Activated CD8-positive, alpha-beta T cell treated with anti-CD3 and anti-CD28 coated beads for 36 hours (primary cell): ENCODE measurements around the gene SGK1. TPM values are rescaled to one million over a fixed set of nuclear protein-coding genes. Genes with fewer than 3 reads are reported as not detected.

Experiments
- ATAC-seq: fragments of 200-7000 bp; cut with Tn5 transposase; one replicate; pipeline ENCODE4 v1.10.0; 2021; ENCODE audit warnings: mild to moderate bottlenecking, moderate library complexity
- CTCF ChIA-PET: fragments of 350-600 bp; sonication (Branson Sonifier 250); formaldehyde crosslinking; loops from one replicate; lab custom pipeline; 2021; ENCODE audit warnings: antibody characterized with exemption; lab: Charles Lee
- POLR2A ChIA-PET: fragments of 350-600 bp; sonication (Branson Sonifier 250); formaldehyde crosslinking; loops from one replicate; lab custom pipeline; 2021; ENCODE audit warnings: antibody characterized with exemption; lab: Charles Lee
- DNase-seq: peaks from one replicate; pipeline ENCODE4 v3.0.0-alpha.2; 2020
- H3K27ac Mint-ChIP-seq: one replicate; pipeline ENCODE4 v1.8.0; 2021; ENCODE audit warnings: mild to moderate bottlenecking, mixed read lengths
- H3K27me3 Mint-ChIP-seq: one replicate; pipeline ENCODE4 v1.8.0; 2021; ENCODE audit warnings: mixed read lengths
- H3K36me3 Mint-ChIP-seq: one replicate; pipeline ENCODE4 v1.8.0; 2021; ENCODE audit warnings: low read depth, mixed read lengths
- H3K4me1 Mint-ChIP-seq: one replicate; pipeline ENCODE4 v1.8.0; 2021; ENCODE audit warnings: low read depth, mixed read lengths
- H3K4me3 Mint-ChIP-seq: one replicate; pipeline ENCODE4 v1.8.0; 2021; ENCODE audit warnings: mild to moderate bottlenecking, moderate library complexity, mixed read lengths
- H3K9me3 Mint-ChIP-seq: one replicate; pipeline ENCODE4 v1.8.0; 2021; ENCODE audit warnings: mixed read lengths
- intact Hi-C: fragments of 100-400 bp; cut with micrococcal nuclease; formaldehyde crosslinking; loops from one replicate; pipeline ENCODE4 v1.10.0; 2022
- total RNA-seq, 2 experiments: library from RNA; stranded (reverse); gene quantifications; one replicate each; pipeline ENCODE4 v1.2.3, GENCODE V29; 2021
- TF ChIP-seq, protein P1 (sequence below): fragments of 200-600 bp; IDR thresholded peaks from one replicate; pipeline ENCODE4 v1.8.0; 2022; ENCODE audit warnings: antibody characterized with exemption, mild to moderate bottlenecking

The SGK1 gene
- total RNA-seq, 2 experiments from 2014 or later: 46.4 to 53.4 TPM

DNA sequence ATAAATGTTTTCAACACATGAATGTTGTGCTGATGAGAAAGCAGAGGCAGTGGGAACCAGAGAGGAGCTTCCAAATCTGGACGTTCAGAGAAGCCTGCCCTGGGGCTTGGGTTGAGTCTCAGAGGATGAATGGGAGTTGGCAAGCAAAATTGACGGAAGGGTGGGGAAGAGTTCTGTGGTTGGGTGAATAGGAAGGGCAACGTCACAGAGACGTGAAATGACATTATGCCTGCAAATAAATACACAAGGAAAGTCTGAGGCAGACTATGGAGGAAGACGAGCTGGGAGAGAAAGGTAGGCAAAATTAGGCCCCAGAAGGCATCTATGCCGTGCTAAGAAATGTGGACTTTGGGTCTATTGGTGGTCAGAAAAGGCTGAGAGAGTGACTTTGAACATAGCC is 25.2 kb upstream of the SGK1 start:
- intact Hi-C loops: no loop called here
- POLR2A ChIA-PET: no interaction called here
- Mint-ChIP-seq H3K27me3 (no peaks in the 10 kb centered on the region), H3K4me3 (no peak overlapping the region), H3K4me1 (peaks cover 7% of the 10 kb centered on the region), H3K27ac (no peak overlapping the region), H3K9me3 (no peaks in the 10 kb centered on the region), H3K36me3 (no peaks in the 10 kb centered on the region)
- TF ChIP-seq, protein P1, sequence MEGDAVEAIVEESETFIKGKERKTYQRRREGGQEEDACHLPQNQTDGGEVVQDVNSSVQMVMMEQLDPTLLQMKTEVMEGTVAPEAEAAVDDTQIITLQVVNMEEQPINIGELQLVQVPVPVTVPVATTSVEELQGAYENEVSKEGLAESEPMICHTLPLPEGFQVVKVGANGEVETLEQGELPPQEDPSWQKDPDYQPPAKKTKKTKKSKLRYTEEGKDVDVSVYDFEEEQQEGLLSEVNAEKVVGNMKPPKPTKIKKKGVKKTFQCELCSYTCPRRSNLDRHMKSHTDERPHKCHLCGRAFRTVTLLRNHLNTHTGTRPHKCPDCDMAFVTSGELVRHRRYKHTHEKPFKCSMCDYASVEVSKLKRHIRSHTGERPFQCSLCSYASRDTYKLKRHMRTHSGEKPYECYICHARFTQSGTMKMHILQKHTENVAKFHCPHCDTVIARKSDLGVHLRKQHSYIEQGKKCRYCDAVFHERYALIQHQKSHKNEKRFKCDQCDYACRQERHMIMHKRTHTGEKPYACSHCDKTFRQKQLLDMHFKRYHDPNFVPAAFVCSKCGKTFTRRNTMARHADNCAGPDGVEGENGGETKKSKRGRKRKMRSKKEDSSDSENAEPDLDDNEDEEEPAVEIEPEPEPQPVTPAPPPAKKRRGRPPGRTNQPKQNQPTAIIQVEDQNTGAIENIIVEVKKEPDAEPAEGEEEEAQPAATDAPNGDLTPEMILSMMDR: no peak
- CTCF ChIA-PET: no interaction called here
- DNase-seq (no peak), ATAC-seq (no peak)

DNA sequence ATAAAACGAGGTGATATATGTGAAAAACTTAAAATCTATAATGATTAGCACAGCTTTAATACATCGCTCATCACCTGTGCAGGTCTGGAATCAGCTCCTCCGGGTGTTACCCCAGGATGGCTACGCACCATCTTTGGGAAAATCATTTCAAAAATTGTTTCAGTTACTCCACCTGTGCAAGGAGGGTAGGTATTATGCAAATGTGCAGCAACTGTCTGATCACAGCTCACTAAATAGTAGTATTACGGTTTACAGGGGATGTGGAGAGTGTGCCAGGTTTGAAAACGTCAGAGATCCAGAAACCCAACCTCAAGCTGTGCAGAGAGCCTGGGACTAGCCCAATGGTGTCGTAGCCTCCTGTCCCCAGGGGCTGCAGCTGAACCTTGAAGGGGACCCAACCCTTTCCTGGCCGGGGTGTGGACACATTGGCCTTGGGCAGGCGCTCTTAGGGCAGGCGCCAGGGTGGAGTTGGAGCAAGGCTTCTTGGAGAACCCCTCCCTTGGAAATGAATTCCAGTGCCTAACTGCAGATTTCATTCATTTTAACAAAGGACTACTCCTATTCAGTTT is 24.2 kb upstream of the SGK1 start:
- TF ChIP-seq, protein P1: no peak
- CTCF ChIA-PET: interaction anchor here (1.9 kb wide), 1 partner anchor 10 kb away, joined by 4 read pairs; no protein-coding TSS in a partner anchor
- no peaks in the 10 kb centered on the region for H3K36me3 Mint-ChIP-seq
- H3K27me3 Mint-ChIP-seq: no peaks in the 10 kb centered on the region
- no peak overlapping the region for H3K27ac Mint-ChIP-seq
- no peak overlapping the region for H3K4me3 Mint-ChIP-seq
- ATAC-seq: no peak
- H3K4me1 Mint-ChIP-seq: peaks cover 10% of the 10 kb centered on the region
- no peaks in the 10 kb centered on the region for H3K9me3 Mint-ChIP-seq
- POLR2A ChIA-PET: interaction anchor here (0.8 kb wide), 1 partner anchor 65 kb away, joined by 3 read pairs; no protein-coding TSS in a partner anchor
- DNase-seq: no peak
- intact Hi-C loops: no loop called here

DNA sequence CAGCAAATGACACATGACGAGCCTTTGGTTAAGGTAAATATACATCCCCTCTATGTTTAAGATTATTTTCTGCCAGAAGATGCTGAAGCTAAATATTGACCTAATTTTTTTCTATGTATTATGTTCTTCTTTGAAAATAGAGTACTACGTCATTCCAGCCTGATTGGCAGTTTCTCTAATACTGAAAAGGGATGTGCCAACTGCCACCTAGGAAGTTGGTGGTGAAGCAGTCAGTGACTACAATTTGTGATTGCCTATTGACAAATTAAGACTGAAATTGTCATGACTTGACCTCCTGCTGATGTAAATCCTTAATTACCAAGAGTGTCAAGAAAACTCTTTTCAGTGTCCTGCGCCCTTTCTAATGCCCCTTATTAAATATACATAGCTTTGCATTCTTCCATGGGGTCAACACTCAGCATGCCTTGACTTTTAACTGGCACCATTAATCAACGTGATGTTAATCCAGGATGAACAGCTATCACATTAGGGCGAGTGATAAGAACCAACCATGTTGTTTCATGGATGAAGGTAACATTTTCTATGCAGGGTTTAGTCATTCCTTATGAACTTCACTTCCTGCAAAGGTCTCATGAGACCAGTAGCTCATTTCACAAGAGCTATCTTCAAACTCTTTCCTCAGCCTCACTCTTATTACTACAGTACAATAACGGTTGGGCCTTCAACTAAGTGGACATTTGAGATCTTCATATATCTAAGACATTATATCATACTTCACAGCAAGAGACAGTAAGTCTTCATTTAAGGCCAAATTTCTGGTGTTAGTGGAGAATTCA is 22.5 kb upstream of the SGK1 start:
- ATAC-seq (no peak), DNase-seq (no peak)
- Mint-ChIP-seq H3K4me1 (peaks cover 2% of the 10 kb centered on the region), H3K9me3 (no peaks in the 10 kb centered on the region), H3K36me3 (no peaks in the 10 kb centered on the region), H3K27ac (no peak overlapping the region), H3K27me3 (no peaks in the 10 kb centered on the region), H3K4me3 (no peak overlapping the region)
- ChIA-PET POLR2A (interaction anchor here (0.8 kb wide), 1 partner anchor 253 kb away, joined by 3 read pairs; no protein-coding TSS in a partner anchor), CTCF (interaction anchor here (1.9 kb wide), 1 partner anchor 12 kb away, joined by 4 read pairs; no protein-coding TSS in a partner anchor)
- intact Hi-C loops: no loop called here
- TF ChIP-seq, protein P1: no peak

DNA sequence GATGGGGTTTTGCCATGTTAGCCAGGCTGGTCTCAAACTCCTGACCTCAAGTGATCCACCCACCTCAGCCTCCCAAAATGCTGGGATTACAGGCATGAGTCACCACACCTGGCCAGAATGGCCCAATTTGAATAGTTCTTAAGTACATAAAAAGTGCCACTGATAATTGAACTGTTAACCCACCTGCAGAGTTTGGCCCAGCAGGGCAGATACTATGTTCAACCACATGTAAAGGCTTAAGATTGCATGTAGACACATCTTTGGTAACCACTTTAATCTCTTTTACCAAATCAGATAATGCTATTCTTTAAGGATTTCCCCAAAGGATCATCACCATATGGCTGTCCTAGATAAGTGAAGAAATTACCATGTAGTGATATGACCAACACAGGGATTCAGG is 21.3 kb upstream of the SGK1 start:
- Mint-ChIP-seq H3K36me3 (no peaks in the 10 kb centered on the region), H3K4me3 (no peak overlapping the region), H3K27me3 (no peaks in the 10 kb centered on the region), H3K9me3 (no peaks in the 10 kb centered on the region), H3K27ac (no peak overlapping the region), H3K4me1 (peaks cover 2% of the 10 kb centered on the region)
- intact Hi-C loops: no loop called here
- ChIA-PET POLR2A (no interaction called here), CTCF (no interaction called here)
- ATAC-seq (no peak), DNase-seq (no peak)
- TF ChIP-seq, protein P1: no peak

DNA sequence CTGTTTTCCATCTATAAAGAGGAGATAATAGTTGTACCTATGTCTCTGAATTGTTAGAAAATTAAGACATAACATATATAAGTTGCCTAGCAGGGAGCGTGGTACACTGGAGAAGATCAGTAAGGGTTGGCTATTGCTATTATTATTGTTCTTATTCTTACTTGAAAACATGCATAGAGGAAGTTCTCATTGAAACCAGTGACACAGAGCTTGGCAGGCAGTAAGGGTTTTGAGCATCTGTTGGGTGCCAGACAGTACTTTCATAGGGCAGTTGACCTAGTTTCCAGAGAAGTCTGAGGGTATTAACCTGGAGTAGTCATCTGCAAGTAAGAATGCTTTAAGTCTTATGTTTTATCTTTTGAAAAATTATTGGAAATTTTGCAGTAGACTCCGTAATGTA is 13.3 kb upstream of the SGK1 start:
- H3K4me3 Mint-ChIP-seq: no peak overlapping the region
- no peak for DNase-seq
- peaks cover 3% of the 10 kb centered on the region for H3K4me1 Mint-ChIP-seq
- no peak for ATAC-seq
- peaks cover under 1% of the 10 kb centered on the region for H3K36me3 Mint-ChIP-seq
- intact Hi-C loops: no loop called here
- no peak overlapping the region for H3K27ac Mint-ChIP-seq
- TF ChIP-seq, protein P1: no peak
- H3K9me3 Mint-ChIP-seq: peaks cover under 1% of the 10 kb centered on the region
- CTCF ChIA-PET: no interaction called here
- no peaks in the 10 kb centered on the region for H3K27me3 Mint-ChIP-seq
- POLR2A ChIA-PET: no interaction called here
